CD4-positive, CD25-positive, alpha-beta regulatory T cell (primary cell): ENCODE data around the gene LSM14A. TPM values are rescaled to one million over a fixed set of nuclear protein-coding genes. Genes with fewer than 3 reads are reported as not detected.

ENCODE experiments used
- ATAC-seq, 2 donors: fragments of 150-1000 bp; cut with Tn5 transposase; one replicate each; pipeline ENCODE4 v1.10.0; 2021; ENCODE audit warnings: low read depth in 2 of 2, moderate number of reproducible peaks in 2 of 2, moderate library complexity in 1 of 2
- DNase-seq, 3 donors: peaks; one replicate each; pipeline versions ENCODE4 v3.0.0 to v3.0.0-alpha.2; 2012 to 2022; ENCODE audit warnings: mixed read lengths in 1 of 3
- H3K27ac ChIP-seq: one replicate; pipeline ENCODE4 v1.7.0; 2013; ENCODE audit warnings: mild to moderate bottlenecking, low read length; ENCODE audit not compliant: insufficient read depth, poor library complexity, severe bottlenecking
- H3K27me3 ChIP-seq: one replicate; pipeline ENCODE4 v1.7.0; 2013; ENCODE audit warnings: low read length; ENCODE audit not compliant: control insufficient read depth, insufficient read depth
- H3K36me3 ChIP-seq: one replicate; pipeline ENCODE4 v1.7.0; 2013; ENCODE audit warnings: mild to moderate bottlenecking, low read length, moderate library complexity; ENCODE audit not compliant: control insufficient read depth, insufficient read depth
- H3K4me1 ChIP-seq: 2 replicates; pipeline ENCODE4 v1.7.0; 2013; ENCODE audit warnings: mild to moderate bottlenecking, low read length; ENCODE audit not compliant: insufficient read depth, control insufficient read depth, poor library complexity, severe bottlenecking
- H3K4me3 ChIP-seq: one replicate; pipeline ENCODE4 v1.7.0; 2013; ENCODE audit warnings: low read depth, mild to moderate bottlenecking, low read length, moderate library complexity
- H3K9me3 ChIP-seq, 2 experiments: 1 replicate in 1 of 2; 2 replicates in 1 of 2; pipeline ENCODE4 v1.7.0; 2013; ENCODE audit warnings: low read length in 2 of 2, mild to moderate bottlenecking in 1 of 2, moderate library complexity in 1 of 2; ENCODE audit not compliant: control insufficient read depth in 2 of 2
- H3K27ac Mint-ChIP-seq, 3 donors: one replicate each; pipeline ENCODE4 v1.8.0; 2020 to 2022; ENCODE audit warnings: mild to moderate bottlenecking in 3 of 3, mixed read lengths in 3 of 3, moderate library complexity in 2 of 3
- H3K27me3 Mint-ChIP-seq: one replicate; pipeline ENCODE4 v1.8.0; 2022; ENCODE audit warnings: mild to moderate bottlenecking, mixed read lengths
- H3K36me3 Mint-ChIP-seq: one replicate; pipeline ENCODE4 v1.8.0; 2020; ENCODE audit warnings: mixed read lengths
- H3K4me1 Mint-ChIP-seq, 4 donors: one replicate each; pipeline ENCODE4 v1.8.0; 2020 to 2022; ENCODE audit warnings: mixed read lengths in 4 of 4, mild to moderate bottlenecking in 1 of 4
- H3K4me3 Mint-ChIP-seq, 4 donors: one replicate each; pipeline ENCODE4 v1.8.0; 2020 to 2022; ENCODE audit warnings: mild to moderate bottlenecking in 4 of 4, mixed read lengths in 4 of 4, moderate library complexity in 3 of 4
- H3K9me3 Mint-ChIP-seq, 7 donors: one replicate each; pipeline ENCODE4 v1.8.0; 2020 to 2022; ENCODE audit warnings: mixed read lengths in 7 of 7, mild to moderate bottlenecking in 3 of 7, moderate library complexity in 2 of 7
- polyA plus RNA-seq, 4 donors: library from polyadenylated mRNA; unstranded; fragments of 300-500 nt; fragmentation: Illumina TruSeq; gene quantifications; one replicate each; pipeline ENCODE4 v1.2.3, GENCODE V29; 2021
- total RNA-seq: library from RNA; stranded (reverse); gene quantifications from one replicate; pipeline ENCODE4 v1.2.3, GENCODE V29; 2022

LSM14A gene
- total and polyA plus RNA-seq, 5 donors from 2014 or later, result 133 to 175 (median 150) TPM

DNA sequence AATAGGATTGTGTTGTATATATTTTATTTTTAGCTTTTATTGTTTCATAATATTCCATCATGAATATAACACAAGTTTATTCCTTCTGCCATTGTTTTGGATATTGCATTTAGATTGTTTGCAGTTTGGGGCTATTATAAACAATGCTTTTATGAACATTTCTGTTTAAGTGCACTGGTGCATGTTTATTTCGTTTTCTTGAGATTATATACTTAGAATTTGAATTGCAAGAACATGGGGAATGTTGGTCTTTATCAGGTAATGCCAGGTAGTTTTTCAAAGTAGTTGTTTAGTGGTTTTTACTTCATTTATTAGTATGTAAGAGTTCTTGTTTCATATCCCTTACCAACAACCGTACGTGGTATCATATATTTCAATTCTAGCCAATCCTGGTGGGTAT lies 4.3 kb downstream of the LSM14A start:
- DNase-seq, result no peak
- Mint-ChIP-seq H3K36me3 (peaks cover 22% of the 10 kb centered on the region), H3K4me1 (peaks cover 39 to 83% (median 65%) of the 10 kb centered on the region in 4 donors), H3K9me3 (no peaks in the 10 kb centered on the region), H3K4me3 (peak overlapping the region; percentile 81 to 98 (median 89)), H3K27ac (no peak overlapping the region), H3K27me3 (no peaks in the 10 kb centered on the region)
- ATAC-seq, result no peak
- peaks cover 86% of the 10 kb centered on the region for H3K4me1 ChIP-seq
- peak overlapping the region; percentile 89 for H3K4me3 ChIP-seq
- no peaks in the 10 kb centered on the region for H3K9me3 ChIP-seq
- peaks cover 18% of the 10 kb centered on the region for H3K36me3 ChIP-seq
- H3K27ac ChIP-seq, result no peak overlapping the region
- no peaks in the 10 kb centered on the region for H3K27me3 ChIP-seq

DNA sequence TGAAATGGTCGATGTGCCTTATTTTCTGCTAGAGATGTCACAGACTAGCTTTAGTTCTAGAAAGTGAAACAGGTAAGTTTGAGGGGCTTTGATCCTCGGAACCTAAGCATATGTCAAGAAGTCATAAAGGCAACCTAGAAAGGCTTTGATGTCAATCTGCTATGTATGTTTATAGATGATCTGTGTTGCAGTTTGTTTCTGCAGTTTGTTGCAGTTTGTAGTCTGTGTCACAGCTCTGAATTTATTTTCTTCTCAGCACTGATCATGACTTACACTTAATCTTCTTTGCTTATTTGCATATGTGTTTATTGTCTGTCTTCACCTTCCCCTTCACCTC lies 5.9 kb downstream of the LSM14A start:
- H3K4me1 Mint-ChIP-seq, result peaks cover 42 to 94% (median 75%) of the 10 kb centered on the region in 4 donors
- DNase-seq, result peak in 2 of 3 donors; percentile 35 to 69
- H3K4me3 Mint-ChIP-seq, result peak overlapping the region; percentile 29 to 81 (median 70)
- peaks cover 18% of the 10 kb centered on the region for H3K36me3 ChIP-seq
- ATAC-seq, result peak; percentile 60 to 65
- peak overlapping the region; percentile 89 for H3K4me3 ChIP-seq
- H3K27ac Mint-ChIP-seq, result peak overlapping the region in 2 of 3 donors; percentile 30 to 31
- H3K9me3 Mint-ChIP-seq, result peaks cover 0 to 2% (median 0%) of the 10 kb centered on the region in 7 donors
- peaks cover 92% of the 10 kb centered on the region for H3K4me1 ChIP-seq
- no peak overlapping the region for H3K27ac ChIP-seq
- H3K27me3 Mint-ChIP-seq, result no peaks in the 10 kb centered on the region
- peaks cover 24% of the 10 kb centered on the region for H3K36me3 Mint-ChIP-seq
- H3K9me3 ChIP-seq, result no peaks in the 10 kb centered on the region
- H3K27me3 ChIP-seq, result no peaks in the 10 kb centered on the region

DNA sequence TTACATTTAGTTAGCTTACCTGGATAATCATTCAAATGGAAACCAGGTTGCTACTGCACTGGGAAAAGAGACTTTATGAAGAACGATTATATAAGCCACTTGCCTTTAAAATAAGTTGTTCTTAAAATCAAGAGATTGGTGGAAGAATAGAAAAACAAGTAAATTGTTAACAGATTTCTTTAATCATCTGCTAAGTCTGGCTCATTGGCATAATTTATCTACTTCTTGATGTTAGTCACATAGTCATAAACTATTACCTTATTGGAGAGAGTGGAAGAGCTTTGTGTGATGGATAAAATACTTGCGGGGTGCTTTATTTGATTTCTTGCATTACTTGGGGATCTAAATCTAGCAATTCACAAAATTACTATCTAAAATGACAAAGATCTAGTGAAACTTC lies 6.8 kb downstream of the LSM14A start:
- Mint-ChIP-seq H3K36me3 (peaks cover 24% of the 10 kb centered on the region), H3K4me1 (peaks cover 39 to 92% (median 71%) of the 10 kb centered on the region in 4 donors), H3K9me3 (peaks cover 0 to 2% (median 0%) of the 10 kb centered on the region in 7 donors), H3K27ac (peak overlapping the region in 2 of 3 donors; percentile 23 to 26), H3K4me3 (peak overlapping the region; percentile 9 to 81 (median 68)), H3K27me3 (no peaks in the 10 kb centered on the region)
- Histone ChIP-seq H3K4me3 (peak overlapping the region; percentile 89), H3K9me3 (no peaks in the 10 kb centered on the region), H3K27ac (no peak overlapping the region), H3K36me3 (peaks cover 18% of the 10 kb centered on the region), H3K4me1 (peaks cover 92% of the 10 kb centered on the region), H3K27me3 (no peaks in the 10 kb centered on the region)
- DNase-seq (no peak), ATAC-seq (no peak)

DNA sequence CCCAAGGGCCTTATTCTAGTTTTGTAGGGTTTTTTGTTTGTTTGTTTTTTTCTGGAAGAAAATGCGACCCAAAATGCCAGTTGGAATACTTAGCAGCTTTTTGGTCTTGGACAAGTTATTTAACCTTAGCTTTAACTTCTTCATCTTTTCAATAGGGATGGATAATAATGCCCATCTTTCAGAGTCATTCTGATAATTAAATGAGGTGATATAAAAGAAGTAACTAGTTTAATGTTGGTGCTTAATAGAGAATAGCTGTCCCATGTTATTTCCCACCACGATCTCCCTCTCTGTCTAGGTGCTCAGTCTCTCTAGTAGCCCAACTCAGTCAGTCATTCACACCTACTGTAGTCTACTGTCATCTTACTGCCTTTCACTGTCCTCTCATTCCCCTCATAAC lies 8.0 kb downstream of the LSM14A start:
- Mint-ChIP-seq H3K27ac (peak overlapping the region in 2 of 3 donors; percentile 45 to 53), H3K36me3 (peaks cover 24% of the 10 kb centered on the region), H3K4me3 (peak overlapping the region; percentile 48 to 76 (median 62)), H3K27me3 (no peaks in the 10 kb centered on the region), H3K4me1 (peaks cover 50 to 93% (median 76%) of the 10 kb centered on the region in 4 donors), H3K9me3 (peaks cover 0 to 2% (median 0%) of the 10 kb centered on the region in 7 donors)
- DNase-seq, result no peak
- H3K9me3 ChIP-seq, result no peaks in the 10 kb centered on the region
- peaks cover 89% of the 10 kb centered on the region for H3K4me1 ChIP-seq
- H3K4me3 ChIP-seq, result peak overlapping the region; percentile 8
- ATAC-seq, result no peak
- H3K36me3 ChIP-seq, result peaks cover 15% of the 10 kb centered on the region
- no peak overlapping the region for H3K27ac ChIP-seq
- H3K27me3 ChIP-seq, result no peaks in the 10 kb centered on the region

DNA sequence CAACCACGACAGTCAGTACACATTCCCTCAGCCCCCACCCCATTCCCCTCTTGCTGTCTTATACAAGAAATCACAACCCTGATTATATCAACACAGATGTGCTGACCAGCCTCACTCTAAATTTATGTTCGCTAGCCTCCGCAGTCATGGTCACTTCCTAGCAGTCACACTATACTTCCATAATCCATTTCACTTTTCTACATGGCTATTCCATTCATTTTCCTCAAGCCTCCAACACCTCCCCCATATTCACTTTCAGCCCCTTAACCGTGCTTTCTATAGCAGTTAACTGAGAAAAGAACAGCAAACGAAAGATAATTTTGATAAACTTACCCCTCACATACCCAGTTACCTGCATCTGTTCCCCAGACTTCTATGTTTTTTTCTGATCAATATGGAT lies 8.4 kb downstream of the LSM14A start:
- Histone ChIP-seq H3K27ac (no peak overlapping the region), H3K4me3 (peak overlapping the region; percentile 38), H3K36me3 (peaks cover 14% of the 10 kb centered on the region), H3K4me1 (peaks cover 89% of the 10 kb centered on the region), H3K27me3 (no peaks in the 10 kb centered on the region), H3K9me3 (no peaks in the 10 kb centered on the region)
- ATAC-seq, result no peak
- peak overlapping the region; percentile 48 to 76 (median 62) for H3K4me3 Mint-ChIP-seq
- peaks cover 24% of the 10 kb centered on the region for H3K36me3 Mint-ChIP-seq
- H3K9me3 Mint-ChIP-seq, result peaks cover 0 to 2% (median 0%) of the 10 kb centered on the region in 7 donors
- DNase-seq, result no peak
- no peaks in the 10 kb centered on the region for H3K27me3 Mint-ChIP-seq
- peaks cover 54 to 93% (median 78%) of the 10 kb centered on the region in 4 donors for H3K4me1 Mint-ChIP-seq
- H3K27ac Mint-ChIP-seq, result peak overlapping the region in 2 of 3 donors; percentile 9 to 53

DNA sequence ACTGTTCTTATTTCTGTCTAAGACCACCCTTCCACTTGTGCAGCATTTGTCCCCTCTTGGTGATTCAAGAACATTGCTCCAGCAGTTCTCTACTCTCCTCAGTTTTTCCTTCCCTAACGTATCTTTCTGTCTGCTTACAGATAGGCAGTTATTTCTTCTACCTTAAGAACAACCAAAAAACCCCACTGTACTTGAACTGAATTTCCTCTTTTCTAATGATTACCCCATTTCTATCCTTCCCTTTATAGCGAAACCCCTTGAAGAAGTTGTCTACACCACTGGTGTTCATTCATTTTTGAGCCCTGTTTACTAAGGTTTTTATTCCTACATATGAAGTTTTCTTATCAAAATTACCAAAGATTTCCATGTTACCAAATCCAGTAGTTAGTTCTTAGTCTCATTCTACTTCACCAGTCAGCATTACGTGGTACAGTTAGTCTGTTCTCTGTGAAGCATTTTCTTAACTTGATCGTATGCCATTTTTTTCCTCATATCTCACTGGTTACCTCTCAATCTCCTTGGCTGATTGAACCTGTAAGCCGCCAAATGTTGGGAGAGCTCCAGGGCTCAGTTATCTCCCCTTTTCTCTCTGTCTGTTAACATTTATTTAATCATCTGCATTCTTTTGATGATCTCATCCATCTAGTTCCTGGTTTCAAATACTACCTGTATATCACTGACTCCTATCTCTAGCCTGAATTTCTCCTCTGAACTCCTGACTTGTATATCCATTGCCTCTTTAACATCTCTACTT lies 9.0 kb downstream of the LSM14A start:
- Mint-ChIP-seq H3K27me3 (no peaks in the 10 kb centered on the region), H3K9me3 (peaks cover 0 to 2% (median 0%) of the 10 kb centered on the region in 7 donors), H3K27ac (peak overlapping the region in 2 of 3 donors; percentile 9 to 53), H3K4me3 (peak overlapping the region; percentile 5 to 76 (median 37)), H3K4me1 (peaks cover 57 to 93% (median 78%) of the 10 kb centered on the region in 4 donors), H3K36me3 (peaks cover 23% of the 10 kb centered on the region)
- Histone ChIP-seq H3K27ac (no peak overlapping the region), H3K36me3 (peaks cover 14% of the 10 kb centered on the region), H3K4me3 (peak overlapping the region; percentile 38), H3K27me3 (no peaks in the 10 kb centered on the region), H3K4me1 (peaks cover 89% of the 10 kb centered on the region), H3K9me3 (no peaks in the 10 kb centered on the region)
- DNase-seq (no peak), ATAC-seq (no peak)

DNA sequence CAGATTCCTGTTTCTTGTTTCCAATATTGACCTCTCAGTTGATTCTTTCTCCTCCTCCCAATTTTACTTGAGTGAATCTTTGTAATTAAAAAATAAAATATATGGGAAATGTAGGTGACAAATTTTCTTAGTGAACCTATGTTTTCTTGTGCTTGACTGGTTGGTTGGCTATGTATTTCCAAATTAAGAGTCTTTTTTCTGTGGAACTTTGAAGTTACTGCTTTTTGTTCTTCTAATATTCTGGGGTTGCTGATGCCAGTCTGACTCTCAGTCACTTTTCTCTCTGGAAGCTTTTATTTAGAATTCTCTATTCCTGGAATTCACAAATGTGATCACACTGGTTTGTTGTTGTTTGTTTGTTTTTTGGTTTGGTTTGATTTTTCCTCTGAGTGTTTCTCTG lies 9.8 kb downstream of the LSM14A start:
- peak overlapping the region; percentile 5 to 76 (median 18) for H3K4me3 Mint-ChIP-seq
- H3K27me3 ChIP-seq, result no peaks in the 10 kb centered on the region
- H3K36me3 ChIP-seq, result peaks cover 13% of the 10 kb centered on the region
- peaks cover 19% of the 10 kb centered on the region for H3K36me3 Mint-ChIP-seq
- ATAC-seq (no peak), DNase-seq (no peak)
- no peaks in the 10 kb centered on the region for H3K27me3 Mint-ChIP-seq
- peaks cover 50 to 90% (median 75%) of the 10 kb centered on the region in 4 donors for H3K4me1 Mint-ChIP-seq
- peaks cover 89% of the 10 kb centered on the region for H3K4me1 ChIP-seq
- H3K9me3 Mint-ChIP-seq, result peaks cover 0 to 2% (median 0%) of the 10 kb centered on the region in 7 donors
- H3K9me3 ChIP-seq, result no peaks in the 10 kb centered on the region
- peak overlapping the region in 1 of 3 donors; percentile 9 for H3K27ac Mint-ChIP-seq
- peak overlapping the region; percentile 14 for H3K4me3 ChIP-seq
- no peak overlapping the region for H3K27ac ChIP-seq
